Measurements from ENCODE around the gene DACT3.

Gene DACT3

DNA sequence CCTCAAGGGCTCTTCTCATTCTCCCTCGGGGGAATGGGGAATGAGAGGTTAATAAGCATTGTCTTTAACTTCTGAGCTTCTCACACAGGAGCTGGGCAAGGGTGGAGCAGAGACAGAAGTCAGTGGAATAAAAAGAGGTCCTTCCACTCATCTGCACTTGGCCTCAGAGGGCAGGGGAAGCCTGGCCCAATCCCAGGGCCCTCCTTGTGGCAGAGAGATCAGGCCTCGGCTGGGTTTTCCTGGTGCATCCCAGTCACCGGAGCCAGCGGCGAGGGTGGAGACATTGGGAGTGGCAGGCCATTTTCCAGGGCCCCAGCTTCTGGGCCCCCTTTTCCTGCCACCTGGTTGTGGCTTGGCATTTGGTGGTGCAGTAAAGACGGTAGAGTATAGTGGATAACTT is 49.2 kb downstream of the DACT3 start:
- no peak for DNase-seq (ENCODE audit: low read depth)

- DNase-seq (ENCODE audit: low read depth), result no peak
Observed at GRCh38 chr19:46610851-46611770, 49.9 kb downstream of the DACT3 start.

DNA sequence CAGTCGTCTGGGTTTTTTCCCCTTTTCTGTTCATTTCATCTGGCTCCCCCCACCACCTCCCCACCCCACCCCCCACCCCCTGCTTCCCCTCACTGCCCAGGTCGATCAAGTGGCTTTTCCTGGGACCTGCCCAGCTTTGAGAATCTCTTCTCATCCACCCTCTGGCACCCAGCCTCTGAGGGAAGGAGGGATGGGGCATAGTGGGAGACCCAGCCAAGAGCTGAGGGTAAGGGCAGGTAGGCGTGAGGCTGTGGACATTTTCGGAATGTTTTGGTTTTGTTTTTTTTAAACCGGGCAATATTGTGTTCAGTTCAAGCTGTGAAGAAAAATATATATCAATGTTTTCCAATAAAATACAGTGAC is 50.6 kb downstream of the DACT3 start:
- DNase-seq (ENCODE audit: low read depth), result no peak

DNA sequence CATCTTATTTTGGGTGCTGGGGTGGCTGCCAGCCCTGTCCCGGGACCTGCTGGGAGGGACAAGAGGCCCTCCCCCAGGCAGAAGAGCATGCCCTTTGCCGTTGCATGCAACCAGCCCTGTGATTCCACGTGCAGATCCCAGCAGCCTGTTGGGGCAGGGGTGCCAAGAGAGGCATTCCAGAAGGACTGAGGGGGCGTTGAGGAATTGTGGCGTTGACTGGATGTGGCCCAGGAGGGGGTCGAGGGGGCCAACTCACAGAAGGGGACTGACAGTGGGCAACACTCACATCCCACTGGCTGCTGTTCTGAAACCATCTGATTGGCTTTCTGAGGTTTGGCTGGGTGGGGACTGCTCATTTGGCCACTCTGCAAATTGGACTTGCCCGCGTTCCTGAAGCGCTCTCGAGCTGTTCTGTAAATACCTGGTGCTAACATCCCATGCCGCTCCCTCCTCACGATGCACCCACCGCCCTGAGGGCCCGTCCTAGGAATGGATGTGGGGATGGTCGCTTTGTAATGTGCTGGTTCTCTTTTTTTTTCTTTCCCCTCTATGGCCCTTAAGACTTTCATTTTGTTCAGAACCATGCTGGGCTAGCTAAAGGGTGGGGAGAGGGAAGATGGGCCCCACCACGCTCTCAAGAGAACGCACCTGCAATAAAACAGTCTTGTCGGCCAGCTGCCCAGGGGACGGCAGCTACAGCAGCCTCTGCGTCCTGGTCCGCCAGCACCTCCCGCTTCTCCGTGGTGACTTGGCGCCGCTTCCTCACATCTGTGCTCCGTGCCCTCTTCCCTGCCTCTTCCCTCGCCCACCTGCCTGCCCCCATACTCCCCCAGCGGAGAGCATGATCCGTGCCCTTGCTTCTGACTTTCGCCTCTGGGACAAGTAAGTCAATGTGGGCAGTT is 51.2 kb downstream of the DACT3 start:
- no peak for DNase-seq (ENCODE audit: low read depth)

- no peak for DNase-seq (ENCODE audit: low read depth)
Observed at GRCh38 chr19:46608581-46609345, 52.2 kb downstream of the DACT3 start.

- DNase-seq (ENCODE audit: low read depth), result no peak
Observed at GRCh38 chr19:46608178-46608577, 52.8 kb downstream of the DACT3 start.

DNA sequence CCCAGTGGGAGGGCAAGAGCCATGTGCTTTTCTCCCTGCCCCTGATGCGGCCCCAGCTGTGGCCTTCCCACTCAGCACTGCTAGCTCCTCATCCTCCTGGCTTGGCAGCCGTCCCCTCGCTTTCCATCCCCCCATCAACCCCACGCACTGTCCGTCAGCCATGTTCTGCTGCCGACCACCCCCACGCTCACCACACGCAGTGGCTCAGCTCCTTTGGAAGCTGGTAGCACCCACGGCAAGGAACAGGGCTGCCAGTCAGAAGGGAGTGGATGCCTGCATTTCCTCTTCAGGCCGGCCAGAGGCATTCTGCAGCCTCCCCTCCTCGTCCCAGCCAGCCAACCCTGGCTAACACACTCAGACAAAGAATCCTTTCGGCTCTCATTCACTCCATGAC is 53.5 kb downstream of the DACT3 start:
- no peak for DNase-seq (ENCODE audit: low read depth)

DNA sequence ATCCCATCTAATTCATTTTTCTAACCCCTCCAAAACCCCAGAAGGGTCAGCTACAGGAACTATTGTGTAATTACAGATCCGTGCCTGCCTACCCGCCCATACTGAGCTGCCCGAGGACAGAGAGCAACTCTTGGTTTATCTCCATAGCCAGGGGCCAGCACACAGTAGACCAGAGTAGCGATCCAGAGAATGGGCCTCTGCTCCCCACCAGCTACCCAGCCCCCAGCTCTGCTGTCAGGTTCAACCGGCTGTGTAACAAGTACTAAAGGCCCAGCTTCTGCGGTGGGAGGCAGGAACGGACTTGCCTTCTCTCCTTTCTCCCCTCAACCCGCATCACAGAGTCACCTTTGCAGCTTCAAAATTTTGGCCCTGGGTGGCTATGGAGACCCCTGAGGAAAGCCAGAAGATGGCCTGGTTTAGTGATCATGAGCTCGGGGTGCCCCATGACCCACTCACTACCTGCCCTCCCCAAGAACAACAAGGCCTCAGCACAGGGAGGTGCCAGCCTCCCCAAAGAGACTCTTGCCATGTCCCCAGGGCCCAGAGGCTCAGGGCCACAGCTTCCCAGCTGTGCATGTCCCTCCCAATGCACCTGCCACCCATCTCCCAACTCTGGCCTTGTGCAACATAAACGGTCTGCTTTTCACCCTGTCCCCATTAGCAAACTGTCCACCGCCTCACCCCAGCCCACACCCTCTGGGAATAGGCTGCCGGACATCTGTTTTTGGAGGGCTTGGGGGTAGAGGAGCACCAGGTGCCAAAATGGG is 54.1 kb downstream of the DACT3 start:
- no peak for DNase-seq (ENCODE audit: low read depth)

DNA sequence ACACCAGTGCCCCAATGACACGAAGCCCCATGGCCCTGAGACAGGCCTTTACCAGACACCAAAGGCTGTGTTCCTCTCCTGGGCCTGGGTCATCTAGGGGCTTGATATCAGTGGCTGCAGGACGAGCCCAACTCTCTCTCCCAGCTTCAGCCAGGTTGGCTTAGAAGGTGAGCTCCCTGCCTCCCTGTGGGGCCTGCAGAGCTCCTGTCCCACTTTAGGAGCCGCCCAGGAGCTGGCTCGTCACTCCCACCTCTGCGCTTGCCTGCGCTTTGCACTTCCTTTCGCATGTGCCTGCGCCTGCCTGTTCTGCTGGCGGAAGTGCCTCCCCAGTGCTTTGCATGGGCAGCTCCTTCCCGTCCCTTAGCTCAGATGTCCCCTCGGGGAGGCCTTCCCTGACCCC is 55.0 kb downstream of the DACT3 start:
- DNase-seq (ENCODE audit: low read depth), result no peak

GRCh38 chr19:46605356-46605821 is 55.6 kb downstream of the DACT3 start:
- DNase-seq (ENCODE audit: low read depth), result no peak

DNA sequence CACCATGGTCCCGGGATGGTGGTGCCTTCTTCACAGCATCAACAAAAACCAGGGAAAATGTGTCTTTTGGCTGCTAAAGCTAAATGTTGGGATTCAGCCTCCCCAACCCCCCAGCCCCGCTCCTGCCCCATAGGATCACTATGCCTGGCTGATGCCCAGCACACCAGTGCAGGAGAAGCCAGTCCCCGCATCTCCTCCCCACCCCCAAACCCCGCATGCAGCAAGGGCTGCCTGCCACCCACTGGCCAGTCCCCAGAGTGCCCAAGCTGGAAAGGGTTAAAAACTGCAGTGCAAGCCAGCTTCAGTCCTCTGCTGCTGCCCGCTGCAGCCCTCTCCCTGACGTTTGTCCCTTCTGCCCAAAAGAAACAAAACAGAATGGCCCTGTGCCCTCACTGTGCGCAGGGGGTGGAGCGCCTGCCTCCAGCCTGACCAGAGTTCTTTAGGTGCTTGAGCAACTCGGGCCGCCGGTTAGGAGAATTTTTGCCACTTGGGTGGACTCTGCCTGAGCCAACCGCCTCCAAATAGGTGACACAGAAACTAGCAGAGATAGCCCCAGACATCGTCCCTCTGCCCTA is 56.1 kb downstream of the DACT3 start:
- DNase-seq (ENCODE audit: low read depth), result no peak

GRCh38 chr19:46603752-46604231 is 57.2 kb downstream of the DACT3 start:
- DNase-seq (ENCODE audit: low read depth), result no peak

DNA sequence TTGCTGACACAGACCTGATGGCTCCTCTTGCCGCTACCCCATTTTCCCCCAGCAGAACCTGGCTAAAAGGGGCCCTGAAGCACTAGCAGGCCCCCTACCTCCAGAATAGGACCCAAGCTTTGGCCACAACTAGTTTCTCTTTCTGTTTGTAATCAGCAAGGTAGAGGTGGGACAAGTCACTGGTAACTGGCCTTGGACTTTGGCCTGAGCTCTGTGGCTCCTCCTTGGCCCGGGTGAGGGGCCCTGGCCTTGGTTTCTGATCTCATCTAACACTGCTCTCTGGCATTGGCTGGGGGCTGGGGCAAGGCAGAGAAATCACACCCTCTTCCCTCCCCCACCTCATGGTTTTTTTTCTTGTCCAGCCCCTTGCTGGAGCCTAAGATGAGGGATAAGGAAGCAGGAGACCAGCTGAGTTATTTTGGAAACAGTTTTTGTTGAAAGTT is 57.8 kb downstream of the DACT3 start:
- no peak for DNase-seq (ENCODE audit: low read depth)

DNA sequence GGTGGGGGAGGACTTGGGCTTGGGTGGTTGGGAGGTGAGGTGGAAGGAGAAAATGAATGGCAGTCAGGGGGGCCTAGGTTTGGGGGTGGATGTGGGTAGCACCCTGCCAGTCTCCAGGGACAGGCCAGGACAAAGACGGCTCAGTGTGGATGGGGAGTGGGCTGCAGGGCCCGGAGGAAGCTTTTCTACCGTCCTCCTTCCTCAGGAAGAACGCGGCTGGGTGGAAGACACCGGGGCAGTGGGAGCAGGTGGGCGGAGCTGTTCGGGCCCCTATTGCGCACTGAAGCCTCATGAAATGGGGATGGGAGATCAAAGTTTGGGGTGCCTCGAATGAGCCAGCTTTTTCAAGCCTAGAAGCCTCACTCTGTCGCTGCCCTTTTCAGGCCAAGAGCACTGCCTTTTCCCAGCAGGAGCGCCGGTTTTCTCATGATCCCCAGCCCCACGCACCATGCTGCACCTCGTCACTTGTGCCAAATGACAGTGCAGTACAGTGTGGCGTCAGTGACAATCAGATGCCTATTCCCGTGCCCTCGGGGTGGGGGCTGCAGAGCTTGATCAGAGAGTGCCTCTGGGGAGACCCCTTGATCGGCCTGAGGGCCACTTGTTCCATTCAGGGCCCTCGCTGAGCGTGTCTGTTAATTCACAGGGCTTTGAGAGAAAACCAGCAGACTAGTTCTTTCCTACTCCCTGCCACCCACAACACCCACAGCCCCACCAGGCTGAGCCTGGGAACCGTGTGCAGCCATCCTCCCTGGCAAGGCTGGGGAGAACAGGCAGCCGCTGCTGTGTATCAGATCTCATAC is 58.4 kb downstream of the DACT3 start:
- peak; percentile 53 for DNase-seq (ENCODE audit: low read depth)

GRCh38 chr19:46601318-46602224 is 59.4 kb downstream of the DACT3 start, which contains the start of gene CALM3:
CALM3 (plus strand) TSS chr19:46601330; CDS start chr19:46601435, 105 bp downstream.
- no peak for DNase-seq (ENCODE audit: low read depth)

- DNase-seq (ENCODE audit: low read depth), result peak; percentile 96
Observed at GRCh38 chr19:46600384-46601317, 60.3 kb downstream of the DACT3 start.

DNA sequence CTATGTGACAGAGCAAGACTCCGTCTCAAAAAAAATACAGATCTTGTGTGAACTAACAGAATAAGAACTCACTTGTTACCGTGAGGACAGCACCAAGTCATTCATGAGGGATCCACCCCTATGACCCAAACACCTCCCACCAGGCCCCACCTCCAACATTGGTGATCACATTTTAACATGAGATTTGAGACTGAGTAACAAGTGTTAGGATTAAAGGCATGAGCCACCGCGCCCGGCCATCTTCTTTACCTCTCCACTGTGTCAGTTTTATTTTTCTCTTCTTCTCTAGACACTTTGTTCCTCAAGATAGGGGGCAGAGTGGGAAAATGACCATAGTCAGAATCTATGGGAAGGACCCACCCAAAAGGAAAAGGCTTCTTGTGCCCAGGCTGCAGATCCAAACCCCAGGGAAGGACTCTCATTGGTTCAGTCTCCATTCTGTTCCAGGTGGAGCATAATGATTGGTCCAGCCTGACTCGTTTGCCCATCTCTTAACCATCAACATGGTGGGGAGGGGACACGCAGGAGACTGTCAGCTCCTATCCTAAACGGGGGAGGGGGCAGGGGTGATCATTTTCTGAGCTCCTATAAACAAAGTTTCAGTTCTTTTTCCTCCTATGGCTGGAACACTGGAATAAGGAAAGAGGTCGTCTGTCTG is 61.1 kb downstream of the DACT3 start:
- DNase-seq (ENCODE audit: low read depth), result no peak

All from activated T-cell treated with anti-CD3 and anti-CD28 coated beads for 24 hours (primary cell).